HCT116 (cell line): ENCODE data around the gene FRMD4A. TPM values are rescaled to one million over a fixed set of nuclear protein-coding genes. Genes with fewer than 3 reads are reported as not detected.

ENCODE experiments used
- ATAC-seq: fragments of 200-7000 bp; cut with Tn5 transposase; 2 replicates; pipeline ENCODE4 v1.9.1; 2020; ENCODE audit warnings: mild to moderate bottlenecking, moderate library complexity
- BruUV-seq: library from RNA; stranded (reverse); fragments of 400-500 nt; replicated peaks from 2 replicates; lab custom pipeline; 2021; lab: Mats Ljungman, UMichigan
- CTCF ChIA-PET: fragments of 300-600 bp; sonication (Branson Sonifier 250); formaldehyde crosslinking; loops from one replicate; lab custom pipeline; 2021; ENCODE audit warnings: antibody characterized with exemption; lab: Charles Lee
- POLR2A ChIA-PET: fragments of 300-600, 350-600 bp; sonication (Branson Sonifier 250); formaldehyde crosslinking; loops from one replicate; lab custom pipeline; 2021; ENCODE audit warnings: antibody characterized with exemption; lab: Charles Lee
- RAD21 ChIA-PET, 2 experiments: fragments of 300-600 bp; sonication (Branson Sonifier 250); formaldehyde crosslinking; loops; one replicate each; lab custom pipeline; 2023; ENCODE audit warnings: low total read pairs in 2 of 2; ENCODE audit not compliant: uncharacterized antibody in 2 of 2, unreplicated experiment in 2 of 2, low non-redundant PET in 1 of 2; lab: Charles Lee
- DNase-seq: peaks from one replicate; pipeline ENCODE4 v3.0.0-alpha.2; 2010; ENCODE audit warnings: low read depth, low spot score
- H2AFZ ChIP-seq: fragments of 200-600 bp; shearing (Covaris generic), sonication (generic); 2 replicates; pipeline ENCODE4 v1.6.1; 2017; ENCODE audit warnings: low read depth, mixed run types, mixed read lengths, antibody characterized with exemption, low read length; ENCODE audit not compliant: poor library complexity, severe bottlenecking
- H3K27ac ChIP-seq: 2 replicates; pipeline ENCODE4 v1.5.1; 2012; ENCODE audit warnings: low read depth, low read length
- H3K27me3 ChIP-seq: fragments of 200-600 bp; sonication (generic); 2 replicates; pipeline ENCODE4 v1.6.1; 2016; ENCODE audit warnings: mixed run types, low read length, mixed read lengths; ENCODE audit not compliant: insufficient read depth
- H3K36me3 ChIP-seq, 2 experiments: fragments of 200-500 bp in 1 of 2; fragments of 200-600 bp in 1 of 2; sonication (Bioruptor generic) in 1 of 2; sonication (generic) in 1 of 2; 2 replicates each; pipeline versions ENCODE4 v1.5.1 to v1.6.1; 2014 to 2016; ENCODE audit warnings: low read length in 2 of 2, inconsistent platforms in 1 of 2, mixed read lengths in 1 of 2, mixed run types in 1 of 2; ENCODE audit not compliant: insufficient read depth in 2 of 2, control insufficient read depth in 1 of 2
- H3K4me1 ChIP-seq, 2 experiments: fragments of 200-600 bp in 1 of 2; sonication (generic) in 1 of 2; 2 replicates each; pipeline versions ENCODE4 v1.5.1 to v1.6.1; 2012 to 2017; ENCODE audit warnings: low read length in 2 of 2, inconsistent platforms in 1 of 2, mild to moderate bottlenecking in 1 of 2, mixed read lengths in 1 of 2, mixed run types in 1 of 2, moderate library complexity in 1 of 2; ENCODE audit not compliant: insufficient read depth in 2 of 2, control insufficient read depth in 1 of 2
- H3K4me2 ChIP-seq: fragments of 200-600 bp; sonication (generic); 2 replicates; pipeline ENCODE4 v1.6.1; 2017; ENCODE audit warnings: mixed run types, low read length, mixed read lengths
- H3K4me3 ChIP-seq, 2 experiments: fragments of 200-600 bp in 1 of 2; sonication (generic) in 1 of 2; replicated peaks in 1 of 2; 2 replicates each; pipeline ENCODE4 v1.5.1; 2011 to 2016; ENCODE audit warnings: low read length in 2 of 2, control low read depth in 1 of 2, low read depth in 1 of 2, mild to moderate bottlenecking in 1 of 2, mixed read lengths in 1 of 2, mixed run types in 1 of 2
- H3K79me2 ChIP-seq: fragments of 200-600 bp; sonication (generic); 2 replicates; pipeline ENCODE4 v1.6.1; 2017; ENCODE audit warnings: mild to moderate bottlenecking, mixed run types, low read length, moderate library complexity, mixed read lengths; ENCODE audit not compliant: insufficient read depth
- H3K9ac ChIP-seq: fragments of 200-600 bp; sonication (generic); 2 replicates; pipeline ENCODE4 v1.6.1; 2016; ENCODE audit warnings: low read length, mixed read lengths
- H3K9me2 ChIP-seq: fragments of 200-600 bp; sonication (generic), shearing (Covaris generic); 2 replicates; pipeline ENCODE4 v1.6.1; 2017; ENCODE audit warnings: mixed run types, mild to moderate bottlenecking, moderate library complexity; ENCODE audit not compliant: insufficient read depth
- H3K9me3 ChIP-seq, 2 experiments: fragments of 200-500 bp in 1 of 2; fragments of 200-600 bp in 1 of 2; sonication (Bioruptor generic) in 1 of 2; sonication (generic) in 1 of 2; 2 replicates each; pipeline ENCODE4 v1.6.1; 2014 to 2017; ENCODE audit warnings: low read length in 2 of 2, mixed read lengths in 2 of 2, inconsistent platforms in 1 of 2, low read depth in 1 of 2, mild to moderate bottlenecking in 1 of 2, mixed run types in 1 of 2, moderate library complexity in 1 of 2; ENCODE audit not compliant: control insufficient read depth in 1 of 2, insufficient read depth in 1 of 2
- H4K20me1 ChIP-seq: fragments of 200-600 bp; sonication (generic), shearing (Covaris generic); 2 replicates; pipeline ENCODE4 v1.6.1; 2017; ENCODE audit warnings: mixed run types, mild to moderate bottlenecking, moderate library complexity; ENCODE audit not compliant: insufficient read depth
- CBX3 ChIP-seq: IDR thresholded peaks from 2 replicates; pipeline ENCODE4 v1.6.1; 2012; ENCODE audit warnings: low read depth
- CEBPB ChIP-seq: IDR thresholded peaks from 2 replicates; pipeline ENCODE4 v1.6.1; 2012; ENCODE audit warnings: low read depth
- EGR1 ChIP-seq: IDR thresholded peaks from 2 replicates; pipeline ENCODE4 v1.6.1; 2012; ENCODE audit warnings: low read depth
- EZH2 ChIP-seq: fragments of 200-600 bp; sonication (generic); IDR thresholded peaks from 2 replicates; pipeline ENCODE4 v1.6.1; 2017; ENCODE audit warnings: antibody characterized with exemption, mixed run types
- EZH2phosphoT487 ChIP-seq: fragments of 200-600 bp; IDR thresholded peaks from 2 replicates; pipeline ENCODE4 v1.6.1; 2018; ENCODE audit warnings: antibody characterized with exemption, borderline replicate concordance
- POLR2AphosphoS5 ChIP-seq: IDR thresholded peaks from 2 replicates; pipeline ENCODE4 v1.6.1; 2011; ENCODE audit warnings: mild to moderate bottlenecking, low read depth, low read length, moderate library complexity
- RAD21 ChIP-seq: IDR thresholded peaks from 2 replicates; pipeline ENCODE4 v1.6.1; 2012; ENCODE audit warnings: low read depth, mild to moderate bottlenecking
- SIN3A ChIP-seq: IDR thresholded peaks from 2 replicates; pipeline ENCODE4 v1.6.1; 2012; ENCODE audit warnings: low read depth
- TCF7L2 ChIP-seq: IDR thresholded peaks from 2 replicates; pipeline ENCODE4 v1.7.0; 2011; ENCODE audit warnings: borderline replicate concordance, inconsistent platforms; ENCODE audit not compliant: insufficient read depth, insufficient read length; ENCODE audit errors: extremely low read depth
- ZFX ChIP-seq: fragments of 450-650 bp; IDR thresholded peaks from 2 replicates; pipeline ENCODE4 v1.6.1; 2017
- intact Hi-C: fragments of 100-400 bp; cut with micrococcal nuclease; formaldehyde crosslinking; loops from 2 replicates; pipeline ENCODE4 v1.10.0; 2022
- total RNA-seq: library from RNA; stranded (reverse); gene quantifications from one replicate; pipeline ENCODE4 v1.2.1, GENCODE V29; 2021; ENCODE audit not compliant: unreplicated experiment
- TF ChIP-seq, protein P1 (sequence below): IDR thresholded peaks from 2 replicates; pipeline ENCODE4 v1.6.1; 2011; ENCODE audit warnings: mild to moderate bottlenecking, low read length, moderate library complexity; ENCODE audit not compliant: insufficient replicate concordance; ENCODE audit errors: extremely low read depth
- TF ChIP-seq, protein P2 (sequence below): IDR thresholded peaks from 2 replicates; pipeline ENCODE4 v1.6.1; 2012; ENCODE audit warnings: low read depth

FRMD4A gene
- total RNA-seq, 1 experiment from 2014 or later: 0.20 TPM

DNA sequence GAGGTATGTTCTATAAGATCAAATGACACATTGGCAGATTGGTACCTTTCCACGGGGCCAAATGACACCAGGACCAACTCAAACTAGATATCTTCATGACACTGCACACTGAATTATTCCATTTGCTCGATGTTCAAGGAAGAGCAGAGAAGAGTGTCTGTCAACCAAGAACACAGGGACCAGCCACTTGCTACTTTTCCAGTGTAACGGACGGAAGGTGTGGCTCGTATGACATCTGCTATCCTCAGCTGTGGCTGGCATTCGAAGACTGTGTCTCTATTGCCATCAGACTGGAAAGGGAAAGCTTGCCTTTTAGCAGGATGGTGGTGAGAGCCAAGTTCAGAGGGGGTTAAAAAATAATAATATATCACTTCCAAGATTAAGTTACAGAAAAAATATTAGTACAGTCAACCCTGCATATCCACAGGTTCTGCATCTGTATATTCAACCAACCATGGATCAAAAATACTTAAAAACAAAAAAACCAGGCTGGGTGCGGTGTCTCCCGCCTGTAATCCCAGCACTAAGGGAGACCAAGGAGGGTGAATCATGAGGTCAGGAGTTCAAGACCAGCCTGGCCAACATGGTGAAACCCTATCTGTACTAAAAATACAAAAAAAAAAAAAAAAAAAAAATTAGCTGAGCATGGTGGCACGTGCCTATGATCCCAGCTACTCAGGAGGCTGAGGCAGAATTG is 506.9 kb downstream of the FRMD4A start:
- Histone ChIP-seq H3K79me2 (no peaks in the 10 kb centered on the region), H3K27me3 (peaks cover 22% of the 10 kb centered on the region; the same call in 1 of the 2 replicates), H3K36me3 (no peaks in the 10 kb centered on the region), H3K27ac (no peak overlapping the region), H3K4me1 (no peaks in the 10 kb centered on the region), H3K9ac (no peak overlapping the region)
- DNase-seq: no peak
- CTCF ChIA-PET: no interaction called here
- no peak for ATAC-seq
- RAD21 ChIA-PET: no interaction called here
- no peak for TF ChIP-seq EGR1
- TF ChIP-seq CEBPB: no peak
- TF ChIP-seq RAD21: no peak
- no peak for TF ChIP-seq SIN3A
- TF ChIP-seq EZH2: no peak
- no peak for TF ChIP-seq POLR2AphosphoS5
- TF ChIP-seq CBX3: no peak
- TF ChIP-seq, protein P1, sequence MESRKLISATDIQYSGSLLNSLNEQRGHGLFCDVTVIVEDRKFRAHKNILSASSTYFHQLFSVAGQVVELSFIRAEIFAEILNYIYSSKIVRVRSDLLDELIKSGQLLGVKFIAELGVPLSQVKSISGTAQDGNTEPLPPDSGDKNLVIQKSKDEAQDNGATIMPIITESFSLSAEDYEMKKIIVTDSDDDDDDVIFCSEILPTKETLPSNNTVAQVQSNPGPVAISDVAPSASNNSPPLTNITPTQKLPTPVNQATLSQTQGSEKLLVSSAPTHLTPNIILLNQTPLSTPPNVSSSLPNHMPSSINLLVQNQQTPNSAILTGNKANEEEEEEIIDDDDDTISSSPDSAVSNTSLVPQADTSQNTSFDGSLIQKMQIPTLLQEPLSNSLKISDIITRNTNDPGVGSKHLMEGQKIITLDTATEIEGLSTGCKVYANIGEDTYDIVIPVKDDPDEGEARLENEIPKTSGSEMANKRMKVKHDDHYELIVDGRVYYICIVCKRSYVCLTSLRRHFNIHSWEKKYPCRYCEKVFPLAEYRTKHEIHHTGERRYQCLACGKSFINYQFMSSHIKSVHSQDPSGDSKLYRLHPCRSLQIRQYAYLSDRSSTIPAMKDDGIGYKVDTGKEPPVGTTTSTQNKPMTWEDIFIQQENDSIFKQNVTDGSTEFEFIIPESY: no peak
- TF ChIP-seq, protein P2, sequence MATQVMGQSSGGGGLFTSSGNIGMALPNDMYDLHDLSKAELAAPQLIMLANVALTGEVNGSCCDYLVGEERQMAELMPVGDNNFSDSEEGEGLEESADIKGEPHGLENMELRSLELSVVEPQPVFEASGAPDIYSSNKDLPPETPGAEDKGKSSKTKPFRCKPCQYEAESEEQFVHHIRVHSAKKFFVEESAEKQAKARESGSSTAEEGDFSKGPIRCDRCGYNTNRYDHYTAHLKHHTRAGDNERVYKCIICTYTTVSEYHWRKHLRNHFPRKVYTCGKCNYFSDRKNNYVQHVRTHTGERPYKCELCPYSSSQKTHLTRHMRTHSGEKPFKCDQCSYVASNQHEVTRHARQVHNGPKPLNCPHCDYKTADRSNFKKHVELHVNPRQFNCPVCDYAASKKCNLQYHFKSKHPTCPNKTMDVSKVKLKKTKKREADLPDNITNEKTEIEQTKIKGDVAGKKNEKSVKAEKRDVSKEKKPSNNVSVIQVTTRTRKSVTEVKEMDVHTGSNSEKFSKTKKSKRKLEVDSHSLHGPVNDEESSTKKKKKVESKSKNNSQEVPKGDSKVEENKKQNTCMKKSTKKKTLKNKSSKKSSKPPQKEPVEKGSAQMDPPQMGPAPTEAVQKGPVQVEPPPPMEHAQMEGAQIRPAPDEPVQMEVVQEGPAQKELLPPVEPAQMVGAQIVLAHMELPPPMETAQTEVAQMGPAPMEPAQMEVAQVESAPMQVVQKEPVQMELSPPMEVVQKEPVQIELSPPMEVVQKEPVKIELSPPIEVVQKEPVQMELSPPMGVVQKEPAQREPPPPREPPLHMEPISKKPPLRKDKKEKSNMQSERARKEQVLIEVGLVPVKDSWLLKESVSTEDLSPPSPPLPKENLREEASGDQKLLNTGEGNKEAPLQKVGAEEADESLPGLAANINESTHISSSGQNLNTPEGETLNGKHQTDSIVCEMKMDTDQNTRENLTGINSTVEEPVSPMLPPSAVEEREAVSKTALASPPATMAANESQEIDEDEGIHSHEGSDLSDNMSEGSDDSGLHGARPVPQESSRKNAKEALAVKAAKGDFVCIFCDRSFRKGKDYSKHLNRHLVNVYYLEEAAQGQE: no peak
- no peak for TF ChIP-seq TCF7L2
- no peak for TF ChIP-seq EZH2phosphoT487
- no peak for TF ChIP-seq ZFX
- TF ChIP-seq, all 23 proteins: peak for 0
- no peak overlapping the region for H2AFZ ChIP-seq
- POLR2A ChIA-PET: no interaction called here
- intact Hi-C loops: no loop called here
- H3K4me3 ChIP-seq: no peak overlapping the region
- H3K9me2 ChIP-seq: no peaks in the 10 kb centered on the region
- no TSS peak for BruUV-seq
- no peaks in the 10 kb centered on the region for H3K9me3 ChIP-seq
- no peaks in the 10 kb centered on the region for H4K20me1 ChIP-seq
- no peak overlapping the region for H3K4me2 ChIP-seq
